ENCODE results near the gene KIF26B.

- no peak for TF ChIP-seq RFX5 (IDR thresholded peaks at IDR 0.05; ENCODE audit: low read depth, low read length)
- TF ChIP-seq, protein P1, sequence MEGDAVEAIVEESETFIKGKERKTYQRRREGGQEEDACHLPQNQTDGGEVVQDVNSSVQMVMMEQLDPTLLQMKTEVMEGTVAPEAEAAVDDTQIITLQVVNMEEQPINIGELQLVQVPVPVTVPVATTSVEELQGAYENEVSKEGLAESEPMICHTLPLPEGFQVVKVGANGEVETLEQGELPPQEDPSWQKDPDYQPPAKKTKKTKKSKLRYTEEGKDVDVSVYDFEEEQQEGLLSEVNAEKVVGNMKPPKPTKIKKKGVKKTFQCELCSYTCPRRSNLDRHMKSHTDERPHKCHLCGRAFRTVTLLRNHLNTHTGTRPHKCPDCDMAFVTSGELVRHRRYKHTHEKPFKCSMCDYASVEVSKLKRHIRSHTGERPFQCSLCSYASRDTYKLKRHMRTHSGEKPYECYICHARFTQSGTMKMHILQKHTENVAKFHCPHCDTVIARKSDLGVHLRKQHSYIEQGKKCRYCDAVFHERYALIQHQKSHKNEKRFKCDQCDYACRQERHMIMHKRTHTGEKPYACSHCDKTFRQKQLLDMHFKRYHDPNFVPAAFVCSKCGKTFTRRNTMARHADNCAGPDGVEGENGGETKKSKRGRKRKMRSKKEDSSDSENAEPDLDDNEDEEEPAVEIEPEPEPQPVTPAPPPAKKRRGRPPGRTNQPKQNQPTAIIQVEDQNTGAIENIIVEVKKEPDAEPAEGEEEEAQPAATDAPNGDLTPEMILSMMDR (IDR thresholded peaks at IDR 0.05 in 2 of 3, conservative IDR thresholded peaks at IDR 0.05 in 1 of 3; ENCODE audit: control insufficient read depth in 2 of 3, extremely low read depth in 1 of 3, insufficient read depth in 1 of 3, low read depth in 3 of 3, low read length in 3 of 3): no peak
- no peak for TF ChIP-seq EZH2 (IDR thresholded peaks at IDR 0.05; ENCODE audit: borderline replicate concordance, control insufficient read depth, low read depth, low read length)
- TF ChIP-seq BCLAF1 (IDR thresholded peaks at IDR 0.05): no peak
- TF ChIP-seq, protein P2, sequence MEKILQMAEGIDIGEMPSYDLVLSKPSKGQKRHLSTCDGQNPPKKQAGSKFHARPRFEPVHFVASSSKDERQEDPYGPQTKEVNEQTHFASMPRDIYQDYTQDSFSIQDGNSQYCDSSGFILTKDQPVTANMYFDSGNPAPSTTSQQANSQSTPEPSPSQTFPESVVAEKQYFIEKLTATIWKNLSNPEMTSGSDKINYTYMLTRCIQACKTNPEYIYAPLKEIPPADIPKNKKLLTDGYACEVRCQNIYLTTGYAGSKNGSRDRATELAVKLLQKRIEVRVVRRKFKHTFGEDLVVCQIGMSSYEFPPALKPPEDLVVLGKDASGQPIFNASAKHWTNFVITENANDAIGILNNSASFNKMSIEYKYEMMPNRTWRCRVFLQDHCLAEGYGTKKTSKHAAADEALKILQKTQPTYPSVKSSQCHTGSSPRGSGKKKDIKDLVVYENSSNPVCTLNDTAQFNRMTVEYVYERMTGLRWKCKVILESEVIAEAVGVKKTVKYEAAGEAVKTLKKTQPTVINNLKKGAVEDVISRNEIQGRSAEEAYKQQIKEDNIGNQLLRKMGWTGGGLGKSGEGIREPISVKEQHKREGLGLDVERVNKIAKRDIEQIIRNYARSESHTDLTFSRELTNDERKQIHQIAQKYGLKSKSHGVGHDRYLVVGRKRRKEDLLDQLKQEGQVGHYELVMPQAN (conservative IDR thresholded peaks at IDR 0.05): no peak
- no peak for TF ChIP-seq POLR2AphosphoS5 (IDR thresholded peaks at IDR 0.05; ENCODE audit: low read length)
- TF ChIP-seq TAF1 (IDR thresholded peaks at IDR 0.05; ENCODE audit: borderline replicate concordance, low read depth, low read length): no peak
- TF ChIP-seq REST (IDR thresholded peaks at IDR 0.05; ENCODE audit: low read depth, low read length): no peak
- TF ChIP-seq CBX5 (IDR thresholded peaks at IDR 0.05; ENCODE audit: low read depth): no peak
- TF ChIP-seq E2F8 (IDR thresholded peaks at IDR 0.05; ENCODE audit: low read depth, partially characterized antibody): no peak
- no peak for TF ChIP-seq ZNF274 (IDR thresholded peaks at IDR 0.05; ENCODE audit: insufficient read depth, insufficient read length)
- TF ChIP-seq HDAC2 (IDR thresholded peaks at IDR 0.05): no peak
- no peak for TF ChIP-seq SREBF2 (IDR thresholded peaks at IDR 0.05; ENCODE audit: low read length)
Observed at GRCh38 chr1:245177071-245177900, 22.5 kb downstream of the KIF26B start.
